AG09309 (cell line): ENCODE results near the gene ITGA4.

Source experiments
- DNase-seq: peaks from one replicate; pipeline ENCODE4 v3.0.0-alpha.2; 2010; ENCODE audit warnings: low read depth
- H3K4me3 ChIP-seq: 2 replicates; pipeline ENCODE4 v1.5.1; 2011; ENCODE audit warnings: mild to moderate bottlenecking, low read depth, low read length, moderate library complexity; ENCODE audit not compliant: control insufficient read depth
- TF ChIP-seq, protein P1 (sequence below): IDR thresholded peaks from 2 replicates; pipeline ENCODE4 v1.5.1; 2011; ENCODE audit warnings: mild to moderate bottlenecking, low read depth, low read length, inconsistent platforms; ENCODE audit not compliant: insufficient read depth, control insufficient read depth; ENCODE audit errors: missing control alignments

Gene ITGA4

DNA sequence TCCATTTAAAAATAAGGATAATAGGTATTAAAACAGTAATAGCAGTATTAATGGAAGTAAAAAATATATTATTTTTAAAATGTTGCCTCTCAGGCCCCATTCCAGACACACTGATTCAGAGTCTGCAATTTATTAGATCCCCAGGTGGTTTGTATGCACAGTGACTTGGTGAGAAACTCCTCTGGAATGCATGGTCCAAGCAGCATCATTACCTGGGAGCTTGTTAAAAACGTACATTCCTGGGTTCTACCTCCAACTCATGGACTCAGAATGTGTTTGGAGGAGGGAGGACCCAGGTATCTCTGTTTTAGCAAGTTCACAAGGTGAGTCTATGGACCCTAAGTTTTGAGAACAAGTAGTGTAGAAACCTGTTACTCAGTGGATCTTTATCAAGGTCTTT is 95.6 kb downstream of the ITGA4 start:
- TF ChIP-seq, protein P1, sequence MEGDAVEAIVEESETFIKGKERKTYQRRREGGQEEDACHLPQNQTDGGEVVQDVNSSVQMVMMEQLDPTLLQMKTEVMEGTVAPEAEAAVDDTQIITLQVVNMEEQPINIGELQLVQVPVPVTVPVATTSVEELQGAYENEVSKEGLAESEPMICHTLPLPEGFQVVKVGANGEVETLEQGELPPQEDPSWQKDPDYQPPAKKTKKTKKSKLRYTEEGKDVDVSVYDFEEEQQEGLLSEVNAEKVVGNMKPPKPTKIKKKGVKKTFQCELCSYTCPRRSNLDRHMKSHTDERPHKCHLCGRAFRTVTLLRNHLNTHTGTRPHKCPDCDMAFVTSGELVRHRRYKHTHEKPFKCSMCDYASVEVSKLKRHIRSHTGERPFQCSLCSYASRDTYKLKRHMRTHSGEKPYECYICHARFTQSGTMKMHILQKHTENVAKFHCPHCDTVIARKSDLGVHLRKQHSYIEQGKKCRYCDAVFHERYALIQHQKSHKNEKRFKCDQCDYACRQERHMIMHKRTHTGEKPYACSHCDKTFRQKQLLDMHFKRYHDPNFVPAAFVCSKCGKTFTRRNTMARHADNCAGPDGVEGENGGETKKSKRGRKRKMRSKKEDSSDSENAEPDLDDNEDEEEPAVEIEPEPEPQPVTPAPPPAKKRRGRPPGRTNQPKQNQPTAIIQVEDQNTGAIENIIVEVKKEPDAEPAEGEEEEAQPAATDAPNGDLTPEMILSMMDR: no peak
- no peak overlapping the region for H3K4me3 ChIP-seq
- no peak for DNase-seq

- DNase-seq: no peak
- TF ChIP-seq, protein P1: no peak
Observed at GRCh38 chr2:181553244-181553643, 96.1 kb downstream of the ITGA4 start.

GRCh38 chr2:181554061-181554830 is 97.1 kb downstream of the ITGA4 start:
- DNase-seq: no peak
- H3K4me3 ChIP-seq: no peak overlapping the region
- TF ChIP-seq, protein P1: no peak

More at GRCh38 chr2:181553244-181553643, 96.1 kb downstream of the ITGA4 start:
- H3K4me3 ChIP-seq: no peak overlapping the region

DNA sequence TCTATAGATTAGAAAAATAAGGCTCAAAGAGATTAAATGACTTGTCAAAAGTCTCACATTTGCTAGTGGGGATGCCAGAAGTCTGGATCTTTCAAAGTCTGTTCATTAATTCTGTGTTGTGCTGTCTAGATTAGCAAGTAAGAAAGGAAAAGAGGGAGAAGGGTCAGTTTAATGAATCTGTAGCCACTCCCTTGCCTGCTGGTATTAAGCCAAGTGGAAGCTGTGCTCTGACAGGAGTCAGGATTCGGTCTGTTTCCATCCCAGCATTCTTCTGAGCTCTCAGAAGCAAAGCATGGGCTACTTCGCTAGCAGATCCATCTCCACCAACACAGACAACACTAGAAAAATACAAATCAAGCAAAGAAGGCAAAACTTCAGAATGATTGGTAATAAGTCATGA is 101.2 kb downstream of the ITGA4 start:
- no peak for DNase-seq
- TF ChIP-seq, protein P1: no peak

DNA sequence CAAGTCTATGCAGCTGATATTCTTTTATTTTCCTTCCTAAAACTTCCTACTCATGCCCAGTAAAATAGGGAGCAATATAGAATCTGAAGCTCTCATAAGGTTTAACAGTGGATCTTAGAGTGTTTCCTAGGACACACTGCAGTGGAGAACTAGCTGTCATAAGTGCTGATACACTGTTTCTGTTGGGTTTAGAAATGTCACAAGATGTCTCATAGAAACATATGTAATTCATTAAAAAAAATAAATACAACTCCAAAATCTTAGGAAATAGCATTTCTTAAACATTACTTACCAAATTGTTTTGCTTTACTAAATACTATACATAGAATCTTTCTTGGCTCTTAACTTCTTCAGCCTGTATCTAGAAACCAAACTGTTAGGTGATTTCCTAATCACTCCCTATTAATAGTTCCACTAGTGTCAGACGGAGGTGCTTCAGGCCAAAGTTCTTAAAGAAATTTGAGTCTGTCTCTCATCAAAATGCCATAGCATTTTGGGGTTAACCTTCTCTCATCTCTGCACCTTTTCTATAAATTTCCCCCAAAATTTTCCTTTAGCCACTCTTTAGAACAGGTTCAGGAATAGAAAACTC is 106.0 kb downstream of the ITGA4 start:
- no peak overlapping the region for H3K4me3 ChIP-seq
- TF ChIP-seq, protein P1: no peak
- DNase-seq: no peak

More for the DNA sequence above, 101.2 kb downstream of the ITGA4 start:
- no peak overlapping the region for H3K4me3 ChIP-seq

GRCh38 chr2:181566334-181567032 is 109.3 kb downstream of the ITGA4 start:
- DNase-seq: no peak
- no peak overlapping the region for H3K4me3 ChIP-seq
- TF ChIP-seq, protein P1: no peak
